ENCODE measurements around the gene TP63.

DNA sequence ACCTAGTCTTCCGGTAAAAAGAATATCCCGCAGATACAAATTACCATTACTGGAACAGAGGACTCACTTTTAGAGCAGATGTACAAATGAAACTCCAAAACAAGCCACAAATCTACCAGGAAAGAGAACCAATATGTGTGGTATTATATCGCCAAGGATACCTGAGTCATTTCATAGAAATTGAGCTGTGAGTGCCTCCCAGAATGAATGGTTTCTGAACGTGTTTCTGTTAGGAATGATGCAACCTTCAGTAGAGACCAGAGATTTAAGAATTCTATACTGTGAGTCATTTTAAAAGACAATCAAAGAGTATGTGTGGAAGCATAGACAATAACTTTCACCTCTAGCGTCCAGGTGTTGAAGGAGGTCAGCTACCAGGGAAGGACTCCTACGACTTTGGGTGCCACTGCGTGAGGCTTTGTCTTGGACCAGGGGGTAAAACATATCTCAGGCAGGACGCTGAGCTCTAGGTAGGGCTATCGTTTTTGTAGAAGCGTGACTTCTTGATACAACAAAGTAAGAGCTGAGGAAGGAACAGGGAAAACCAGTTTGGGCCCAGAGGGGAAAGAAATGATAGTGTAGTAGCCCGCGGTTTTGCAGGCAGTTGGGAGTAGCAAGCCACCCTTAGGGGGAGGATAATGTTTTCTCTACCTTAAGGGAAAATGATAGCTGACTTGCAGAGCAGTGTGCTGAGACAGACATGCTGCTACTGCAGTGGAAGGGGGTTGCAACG lies 210.4 kb downstream of the TP63 start:
- TF ChIP-seq POLR2AphosphoS5 (IDR thresholded peaks at IDR 0.05) (no peak), POLR2A (IDR thresholded peaks at IDR 0.05) (no peak), EP300 (IDR thresholded peaks at IDR 0.05) (no peak)
- TF ChIP-seq, protein P1, sequence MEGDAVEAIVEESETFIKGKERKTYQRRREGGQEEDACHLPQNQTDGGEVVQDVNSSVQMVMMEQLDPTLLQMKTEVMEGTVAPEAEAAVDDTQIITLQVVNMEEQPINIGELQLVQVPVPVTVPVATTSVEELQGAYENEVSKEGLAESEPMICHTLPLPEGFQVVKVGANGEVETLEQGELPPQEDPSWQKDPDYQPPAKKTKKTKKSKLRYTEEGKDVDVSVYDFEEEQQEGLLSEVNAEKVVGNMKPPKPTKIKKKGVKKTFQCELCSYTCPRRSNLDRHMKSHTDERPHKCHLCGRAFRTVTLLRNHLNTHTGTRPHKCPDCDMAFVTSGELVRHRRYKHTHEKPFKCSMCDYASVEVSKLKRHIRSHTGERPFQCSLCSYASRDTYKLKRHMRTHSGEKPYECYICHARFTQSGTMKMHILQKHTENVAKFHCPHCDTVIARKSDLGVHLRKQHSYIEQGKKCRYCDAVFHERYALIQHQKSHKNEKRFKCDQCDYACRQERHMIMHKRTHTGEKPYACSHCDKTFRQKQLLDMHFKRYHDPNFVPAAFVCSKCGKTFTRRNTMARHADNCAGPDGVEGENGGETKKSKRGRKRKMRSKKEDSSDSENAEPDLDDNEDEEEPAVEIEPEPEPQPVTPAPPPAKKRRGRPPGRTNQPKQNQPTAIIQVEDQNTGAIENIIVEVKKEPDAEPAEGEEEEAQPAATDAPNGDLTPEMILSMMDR (IDR thresholded peaks at IDR 0.05): no peak
